Vagina (tissue), 2 donors: ENCODE data around the gene IL10RA.

Experiments used
- POLR2A ChIP-seq, 2 donors: fragments of 450-650 bp; IDR thresholded peaks; one replicate each; pipeline ENCODE4 v1.6.1; 2017; ENCODE audit warnings: antibody characterized with exemption in 2 of 2, mild to moderate bottlenecking in 2 of 2, moderate library complexity in 2 of 2
- POLR2AphosphoS5 ChIP-seq, 2 donors: sonication (generic); formaldehyde crosslinking; IDR thresholded peaks; one replicate each; pipeline ENCODE4 v1.9.0; 2017; ENCODE audit warnings: antibody characterized with exemption in 2 of 2, mild to moderate bottlenecking in 2 of 2, low read depth in 1 of 2; ENCODE audit not compliant: insufficient read depth in 1 of 2
- TF ChIP-seq, protein P1 (sequence below), 3 experiments: fragments of 450-650 bp in 2 of 3; fragments of 200-600 bp in 1 of 3; sonication (generic) in 1 of 3; IDR thresholded peaks; one replicate each; pipeline ENCODE4 v1.5.1; 2017 to 2019; ENCODE audit warnings: antibody characterized with exemption in 3 of 3, mild to moderate bottlenecking in 2 of 3, moderate library complexity in 2 of 3

DNA sequence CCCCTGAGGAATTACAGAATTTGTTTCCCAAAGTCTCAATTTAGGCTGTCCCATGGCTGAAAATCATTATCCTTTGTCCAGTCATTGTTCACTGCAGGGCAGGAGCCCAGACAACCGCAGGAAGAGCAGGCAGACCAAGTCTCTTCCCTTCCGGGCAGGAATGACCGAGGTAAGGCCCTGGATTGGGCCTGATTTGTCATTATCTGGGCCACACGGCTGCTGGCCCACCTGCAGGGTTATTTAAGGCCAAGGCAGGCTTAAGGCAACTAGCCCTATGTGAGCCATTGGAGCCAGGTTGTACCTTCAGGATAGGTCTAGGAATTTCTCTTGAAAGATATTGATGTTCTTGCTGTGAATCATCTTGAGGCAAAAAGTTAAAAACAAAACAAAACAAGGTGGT is 9.7 kb upstream of the IL10RA start:
- TF ChIP-seq, protein P1, sequence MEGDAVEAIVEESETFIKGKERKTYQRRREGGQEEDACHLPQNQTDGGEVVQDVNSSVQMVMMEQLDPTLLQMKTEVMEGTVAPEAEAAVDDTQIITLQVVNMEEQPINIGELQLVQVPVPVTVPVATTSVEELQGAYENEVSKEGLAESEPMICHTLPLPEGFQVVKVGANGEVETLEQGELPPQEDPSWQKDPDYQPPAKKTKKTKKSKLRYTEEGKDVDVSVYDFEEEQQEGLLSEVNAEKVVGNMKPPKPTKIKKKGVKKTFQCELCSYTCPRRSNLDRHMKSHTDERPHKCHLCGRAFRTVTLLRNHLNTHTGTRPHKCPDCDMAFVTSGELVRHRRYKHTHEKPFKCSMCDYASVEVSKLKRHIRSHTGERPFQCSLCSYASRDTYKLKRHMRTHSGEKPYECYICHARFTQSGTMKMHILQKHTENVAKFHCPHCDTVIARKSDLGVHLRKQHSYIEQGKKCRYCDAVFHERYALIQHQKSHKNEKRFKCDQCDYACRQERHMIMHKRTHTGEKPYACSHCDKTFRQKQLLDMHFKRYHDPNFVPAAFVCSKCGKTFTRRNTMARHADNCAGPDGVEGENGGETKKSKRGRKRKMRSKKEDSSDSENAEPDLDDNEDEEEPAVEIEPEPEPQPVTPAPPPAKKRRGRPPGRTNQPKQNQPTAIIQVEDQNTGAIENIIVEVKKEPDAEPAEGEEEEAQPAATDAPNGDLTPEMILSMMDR (IDR thresholded peaks at IDR 0.05): no peak
- TF ChIP-seq POLR2A (IDR thresholded peaks at IDR 0.05) (no peak), POLR2AphosphoS5 (IDR thresholded peaks at IDR 0.05; ENCODE audit: insufficient read depth in 1 of 2, low read depth in 1 of 2) (no peak)
